Fibroblast of pulmonary artery (primary cell): ENCODE results near the gene MVD.

ENCODE experiments used
- DNase-seq: peaks from one replicate; pipeline ENCODE4 v3.0.0-alpha.2; 2010; ENCODE audit warnings: low read depth
- H3K4me3 ChIP-seq: replicated peaks from 2 replicates; pipeline ENCODE4 v1.5.1; 2011; ENCODE audit warnings: low read depth, mild to moderate bottlenecking, control low read depth, low read length, moderate library complexity
- TF ChIP-seq, protein P1 (sequence below): IDR thresholded peaks from 2 replicates; pipeline ENCODE4 v1.5.1; 2011; ENCODE audit warnings: mild to moderate bottlenecking, control low read depth, low read length, inconsistent platforms; ENCODE audit errors: missing control alignments

MVD gene

DNA sequence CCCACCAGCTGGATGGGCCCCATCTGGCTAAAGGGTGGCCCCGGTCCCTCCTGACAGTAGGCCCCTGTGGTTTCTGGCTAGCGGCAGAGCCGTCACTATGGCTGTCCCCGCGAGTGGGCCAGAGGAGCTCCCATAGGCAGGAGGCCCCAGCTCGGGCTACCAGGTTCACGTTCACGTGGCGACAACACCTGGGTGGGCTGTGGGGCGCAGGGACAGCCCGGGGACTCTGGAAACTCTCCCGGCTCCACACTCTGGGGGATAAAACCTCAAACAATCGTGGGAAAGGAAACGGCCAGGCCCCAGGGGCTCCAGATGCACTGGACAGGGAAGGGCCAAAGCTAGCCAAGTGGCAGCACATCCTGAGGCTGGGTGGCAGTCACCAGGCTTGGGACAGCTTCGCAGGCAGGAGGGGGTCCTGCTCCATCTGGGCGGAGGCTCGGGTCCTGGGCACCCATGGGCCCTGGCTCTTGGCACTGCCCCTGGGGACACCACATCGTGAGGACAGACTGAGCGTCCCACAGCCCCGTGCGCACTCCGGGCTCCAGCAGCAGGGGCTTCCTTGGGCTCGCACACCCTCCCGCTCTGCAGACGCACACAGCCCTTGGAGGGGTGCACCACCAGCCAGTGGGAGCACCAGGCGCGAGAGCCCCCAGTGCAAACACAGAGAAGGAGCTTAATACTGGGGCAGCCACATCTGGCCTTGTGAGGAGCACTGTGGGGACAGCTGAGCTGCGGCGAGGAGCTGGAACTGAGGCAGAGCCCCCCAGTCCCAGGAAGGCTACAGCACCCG is 38.9 kb upstream of the MVD start:
- no peak for DNase-seq
- H3K4me3 ChIP-seq = no peak overlapping the region
- TF ChIP-seq, protein P1, sequence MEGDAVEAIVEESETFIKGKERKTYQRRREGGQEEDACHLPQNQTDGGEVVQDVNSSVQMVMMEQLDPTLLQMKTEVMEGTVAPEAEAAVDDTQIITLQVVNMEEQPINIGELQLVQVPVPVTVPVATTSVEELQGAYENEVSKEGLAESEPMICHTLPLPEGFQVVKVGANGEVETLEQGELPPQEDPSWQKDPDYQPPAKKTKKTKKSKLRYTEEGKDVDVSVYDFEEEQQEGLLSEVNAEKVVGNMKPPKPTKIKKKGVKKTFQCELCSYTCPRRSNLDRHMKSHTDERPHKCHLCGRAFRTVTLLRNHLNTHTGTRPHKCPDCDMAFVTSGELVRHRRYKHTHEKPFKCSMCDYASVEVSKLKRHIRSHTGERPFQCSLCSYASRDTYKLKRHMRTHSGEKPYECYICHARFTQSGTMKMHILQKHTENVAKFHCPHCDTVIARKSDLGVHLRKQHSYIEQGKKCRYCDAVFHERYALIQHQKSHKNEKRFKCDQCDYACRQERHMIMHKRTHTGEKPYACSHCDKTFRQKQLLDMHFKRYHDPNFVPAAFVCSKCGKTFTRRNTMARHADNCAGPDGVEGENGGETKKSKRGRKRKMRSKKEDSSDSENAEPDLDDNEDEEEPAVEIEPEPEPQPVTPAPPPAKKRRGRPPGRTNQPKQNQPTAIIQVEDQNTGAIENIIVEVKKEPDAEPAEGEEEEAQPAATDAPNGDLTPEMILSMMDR = no peak

DNA sequence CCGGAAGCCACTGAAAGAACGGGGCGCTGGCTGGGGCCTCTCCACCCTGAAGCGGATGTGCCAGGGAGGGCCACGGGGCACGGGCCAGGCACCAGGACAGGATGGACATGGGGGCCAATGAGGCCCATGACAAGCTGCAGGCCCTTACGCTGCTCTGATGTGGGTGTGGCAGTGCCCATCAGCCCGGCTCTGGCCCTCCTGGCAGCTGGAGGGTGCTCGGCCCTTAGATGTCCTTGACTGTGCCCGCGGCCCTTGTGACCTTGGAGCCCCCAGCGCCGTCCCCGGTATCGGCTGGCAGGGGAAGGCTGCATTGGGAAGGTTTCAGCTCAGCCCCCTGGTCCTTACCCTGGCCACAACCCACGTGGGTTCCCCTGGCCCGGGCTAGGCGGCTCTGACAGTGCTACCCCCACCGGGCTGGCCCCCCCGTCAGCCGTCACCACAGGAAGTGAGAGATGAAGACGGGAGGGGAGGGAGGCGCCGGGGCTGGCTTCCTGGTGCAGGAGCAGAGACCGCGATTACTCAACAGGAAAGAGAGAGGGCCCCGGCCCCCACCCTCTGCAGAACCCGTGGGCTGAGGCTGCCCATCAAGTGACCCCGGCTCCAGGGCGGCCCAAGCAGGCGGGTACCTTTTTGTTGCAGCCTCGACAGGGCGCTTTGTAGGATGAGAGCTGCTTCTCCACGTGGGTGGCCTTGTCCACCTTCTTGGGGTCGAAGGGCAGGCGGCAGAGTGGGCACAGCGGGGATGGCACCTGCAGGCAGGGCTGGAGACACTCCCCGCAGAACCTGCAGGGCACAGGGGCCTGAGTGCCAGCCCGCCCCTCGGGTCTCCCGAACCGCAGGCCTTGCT is 38.0 kb upstream of the MVD start:
- DNase-seq = peak; percentile 92
- no peak overlapping the region for H3K4me3 ChIP-seq
- TF ChIP-seq, protein P1 = no peak

DNA sequence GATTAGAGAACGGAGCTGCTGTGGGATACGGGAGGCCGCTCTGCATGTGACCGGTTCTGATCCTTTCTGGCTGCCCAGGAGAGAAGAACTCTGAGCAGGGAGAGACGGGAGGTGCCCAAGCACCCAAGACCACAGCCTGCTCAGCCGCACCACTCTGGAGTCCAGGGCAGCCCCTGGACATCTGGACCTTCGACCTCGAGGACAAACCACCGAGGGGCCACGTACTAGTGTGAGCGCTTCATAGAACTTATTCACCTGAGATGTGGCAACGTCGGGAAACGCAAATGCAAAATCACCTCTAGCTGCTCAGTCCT is 37.4 kb upstream of the MVD start:
- no peak for DNase-seq
- H3K4me3 ChIP-seq = no peak overlapping the region
- TF ChIP-seq, protein P1 = no peak

DNA sequence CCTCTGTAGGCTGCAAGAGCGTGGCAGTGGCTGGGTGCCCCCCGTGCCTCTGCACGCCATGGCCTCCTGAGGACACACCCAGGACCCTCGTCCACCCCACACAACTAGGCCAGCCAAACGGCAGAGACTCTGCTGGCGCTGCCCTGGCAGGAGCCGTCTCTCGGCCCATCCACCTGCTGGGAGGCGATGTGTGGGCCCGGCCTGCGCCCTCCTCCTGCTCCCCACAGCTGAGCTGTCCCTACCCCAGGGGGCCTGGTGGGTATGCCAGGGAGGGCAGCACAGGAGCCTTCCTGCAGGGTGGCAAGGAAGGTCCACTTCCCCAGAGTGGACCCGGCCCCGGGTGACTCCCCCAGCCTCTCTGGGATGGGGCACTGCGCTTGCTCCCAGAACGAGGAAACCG is 36.3 kb upstream of the MVD start:
- TF ChIP-seq, protein P1 = no peak
- no peak for DNase-seq
- no peak overlapping the region for H3K4me3 ChIP-seq

DNA sequence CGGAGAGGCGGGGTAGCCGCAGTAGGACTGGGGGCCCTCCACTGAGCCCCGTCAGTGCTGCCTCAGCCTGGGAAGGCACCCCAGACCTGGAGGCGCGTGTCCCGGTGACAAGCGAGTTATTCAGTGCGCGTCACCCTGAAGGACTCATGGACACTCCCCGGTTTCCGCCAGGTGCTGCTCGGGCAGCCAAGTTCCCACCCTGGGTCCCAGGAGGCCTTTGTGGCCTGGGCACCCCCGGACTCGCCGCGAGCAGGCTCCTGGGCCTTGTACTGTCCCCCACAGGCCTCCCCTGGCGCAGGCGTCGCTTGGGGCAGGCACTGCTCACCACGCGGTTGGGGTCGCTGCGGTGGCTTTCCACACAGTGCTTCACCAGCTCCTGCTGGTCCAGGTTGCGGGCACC is 35.8 kb upstream of the MVD start:
- TF ChIP-seq, protein P1 = no peak
- no peak overlapping the region for H3K4me3 ChIP-seq
- DNase-seq = no peak

DNA sequence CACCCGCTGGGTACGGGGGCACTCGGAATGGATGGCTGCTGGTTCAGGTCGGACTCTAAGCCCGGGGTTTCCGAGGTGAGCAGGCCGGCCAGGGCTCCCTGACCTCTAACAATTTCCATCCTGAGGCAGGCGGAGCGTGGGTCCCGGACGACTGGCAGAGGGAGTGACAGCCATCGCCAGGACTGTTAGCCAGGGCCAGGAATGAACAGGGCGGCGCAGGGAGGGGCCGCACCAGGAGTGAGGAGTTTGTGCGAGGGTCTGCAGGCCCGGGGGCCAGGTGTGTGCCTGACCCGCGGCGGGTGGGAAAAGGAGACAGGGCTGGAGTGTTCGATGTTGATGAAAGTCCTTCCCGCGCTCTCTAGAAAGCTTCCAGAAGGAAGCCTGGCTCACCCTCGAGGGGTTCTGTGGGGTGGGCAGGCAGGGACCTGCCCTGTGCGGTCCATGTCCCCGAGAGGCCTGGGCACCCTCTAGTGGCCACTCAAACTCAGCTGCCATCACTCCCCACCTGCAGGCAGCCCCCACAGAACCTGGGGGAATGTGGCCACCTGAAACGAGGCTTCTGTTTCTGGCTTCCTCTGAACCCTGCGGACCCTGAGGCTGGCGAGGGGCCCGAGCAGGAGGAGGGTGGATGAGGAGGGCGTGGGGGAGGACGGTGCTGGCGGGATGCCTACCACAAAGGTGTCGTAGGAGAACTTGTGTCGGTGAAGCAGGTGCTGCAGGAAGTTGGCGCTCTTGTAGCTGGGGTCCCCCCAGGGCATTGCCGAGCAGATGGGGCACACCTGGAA is 35.1 kb upstream of the MVD start:
- H3K4me3 ChIP-seq = no peak overlapping the region
- TF ChIP-seq, protein P1 = peak; percentile 22
- no peak for DNase-seq
